OCI-M2 (cell line): ENCODE results near the gene ATP2C2.
"Not testable (repeated sequence)": the region's sequence is repeated elsewhere in the genome, so short reads cannot be mapped to it uniquely, and the experiment has no call there.

ENCODE experiments used
- DNase-seq: peaks from one replicate; lab custom pipeline; 2025; ENCODE audit not compliant: unreplicated experiment; lab: John Stamatoyannopoulos, UW

ATP2C2 gene

GRCh38 chr16:84368308-84368996, at the start of gene ATP2C2:
TSS of gene ATP2C2 (plus strand) at chr16:84368538. CDS start at chr16:84368616, 78 bp downstream.
- DNase-seq: no peak

DNA sequence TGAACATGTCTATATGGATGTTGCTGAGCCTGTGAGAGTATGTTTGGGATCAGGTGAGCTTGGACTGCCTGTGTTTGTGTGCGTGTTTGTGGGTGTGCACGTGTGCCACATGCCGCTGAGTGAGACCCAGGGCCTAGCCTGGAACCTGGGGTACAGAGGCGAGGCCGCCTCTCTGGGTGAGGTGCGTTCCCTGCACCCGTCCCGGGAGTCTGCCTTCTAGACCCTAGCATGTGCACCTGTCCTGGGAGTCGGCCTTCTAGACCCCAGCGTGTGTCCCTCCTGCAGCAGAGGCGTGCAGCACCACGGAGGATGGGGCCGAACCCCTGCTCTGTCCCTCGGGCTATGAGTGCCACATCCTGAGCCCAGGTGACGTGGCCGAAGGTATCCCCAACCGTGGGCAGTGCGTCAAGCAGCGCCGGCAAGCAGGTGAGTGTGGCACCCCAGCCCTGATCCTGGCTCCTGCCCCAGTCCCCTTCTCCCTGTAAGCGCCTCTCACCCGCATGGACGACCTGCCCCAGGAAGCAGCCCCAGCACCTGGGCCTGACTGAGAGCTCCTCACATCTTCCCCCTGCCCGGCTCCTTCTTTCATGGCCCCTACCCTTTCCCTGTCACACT, 49.1 kb upstream of the ATP2C2 start:
- no peak for DNase-seq

DNA sequence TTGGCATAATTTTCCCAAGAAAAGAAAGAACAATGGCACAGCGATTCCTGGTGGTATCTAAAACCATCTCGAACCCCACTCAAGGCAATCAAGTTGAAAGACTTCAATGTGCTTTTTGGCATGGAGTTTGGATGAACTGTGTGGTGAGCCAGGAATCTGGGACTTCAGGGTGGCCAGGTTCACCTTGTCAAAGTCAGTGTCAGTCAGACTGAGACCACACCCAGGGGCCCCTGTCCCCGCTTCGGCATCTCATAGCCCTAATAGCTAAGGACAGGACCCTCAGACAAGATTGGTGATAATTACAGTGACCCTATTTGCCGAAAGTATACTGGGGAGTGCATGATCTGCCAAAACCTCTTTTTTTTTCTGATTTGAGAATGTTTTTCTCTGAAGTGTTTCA, 47.8 kb upstream of the ATP2C2 start:
- no peak for DNase-seq

GRCh38 chr16:84321932-84322331, 46.4 kb upstream of the ATP2C2 start:
- DNase-seq: no peak

DNA sequence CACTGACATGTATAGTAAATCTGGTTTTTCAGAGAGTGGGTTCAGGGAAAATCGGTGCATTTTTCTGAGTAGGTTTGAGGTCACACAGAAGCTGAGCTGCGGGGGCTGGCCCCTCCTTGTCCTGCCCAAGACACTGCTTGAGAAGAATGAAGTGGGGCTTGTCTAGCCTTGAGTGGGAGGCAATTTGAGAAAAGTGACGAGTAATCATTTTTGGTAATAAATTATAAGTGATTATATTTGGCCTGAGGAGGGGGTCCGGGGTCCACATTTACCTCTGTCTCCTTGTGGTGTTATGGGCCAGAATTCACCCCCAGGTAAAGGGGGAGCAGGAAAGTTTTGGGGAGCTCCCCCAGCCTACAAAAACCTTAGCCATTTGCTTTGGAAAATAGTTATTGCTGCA, 45.6 kb upstream of the ATP2C2 start:
- DNase-seq: no peak

- DNase-seq: no peak
Observed at GRCh38 chr16:84323606-84324005, 44.7 kb upstream of the ATP2C2 start.

DNA sequence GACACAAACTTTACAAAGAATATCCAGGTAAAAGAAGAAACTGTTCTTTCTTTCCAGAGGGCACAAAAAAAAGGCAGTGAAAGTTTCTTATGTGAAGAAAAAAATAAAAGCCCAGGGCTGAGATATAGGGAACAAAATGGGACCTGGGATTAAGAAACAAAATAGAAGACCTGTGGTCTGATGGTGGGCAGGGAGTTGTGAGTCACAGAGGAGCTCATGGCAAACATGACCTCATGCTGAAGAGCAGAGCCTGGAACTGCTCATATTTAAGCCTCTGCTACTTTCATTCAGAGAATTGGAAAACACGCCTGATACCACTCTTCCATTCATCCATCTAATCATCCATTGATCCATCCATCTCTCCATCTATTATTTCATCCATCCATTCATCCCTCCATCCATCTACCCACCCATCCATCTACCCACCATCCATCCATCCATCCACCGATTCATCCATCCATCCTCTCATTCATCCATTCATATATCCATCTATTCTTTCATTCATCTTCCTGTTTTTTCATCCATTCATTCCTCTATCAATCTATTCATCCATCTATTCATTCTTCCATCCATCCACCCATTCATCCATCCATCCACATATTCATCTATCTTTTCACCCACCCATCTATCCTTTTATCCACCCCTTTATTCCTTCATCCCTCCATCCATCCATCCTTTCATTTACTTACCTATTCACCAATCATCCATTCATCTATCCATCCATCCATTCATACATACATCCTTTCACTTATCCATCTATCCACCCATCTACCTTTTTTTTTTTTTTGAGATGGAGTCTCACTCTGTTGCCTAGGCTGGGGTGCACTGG, 43.7 kb upstream of the ATP2C2 start:
- no peak for DNase-seq

- no peak for DNase-seq
Observed at GRCh38 chr16:84326545-84326944, 41.8 kb upstream of the ATP2C2 start.

- DNase-seq: no peak
Observed at GRCh38 chr16:84327926-84328505, 40.3 kb upstream of the ATP2C2 start.

DNA sequence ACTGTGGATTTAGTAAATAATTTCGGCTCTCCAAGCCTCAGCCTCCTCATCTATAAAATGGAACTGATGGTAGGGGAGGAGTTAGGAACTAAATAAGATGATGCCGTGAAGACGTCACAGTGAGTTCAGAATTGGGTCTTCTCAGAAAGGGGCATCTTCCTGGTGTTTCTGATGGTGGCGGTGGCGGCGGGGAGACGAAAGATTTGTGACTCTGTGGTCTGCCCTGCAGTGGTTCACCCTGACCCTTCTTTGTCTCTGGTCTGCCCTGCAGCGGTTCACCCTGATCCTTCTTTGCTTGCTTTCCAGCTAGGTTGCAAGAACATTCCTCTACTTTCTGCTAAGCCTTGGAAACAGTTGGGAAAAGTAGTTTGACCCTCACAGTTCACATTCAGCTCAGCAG, 39.3 kb upstream of the ATP2C2 start:
- DNase-seq: no peak

DNA sequence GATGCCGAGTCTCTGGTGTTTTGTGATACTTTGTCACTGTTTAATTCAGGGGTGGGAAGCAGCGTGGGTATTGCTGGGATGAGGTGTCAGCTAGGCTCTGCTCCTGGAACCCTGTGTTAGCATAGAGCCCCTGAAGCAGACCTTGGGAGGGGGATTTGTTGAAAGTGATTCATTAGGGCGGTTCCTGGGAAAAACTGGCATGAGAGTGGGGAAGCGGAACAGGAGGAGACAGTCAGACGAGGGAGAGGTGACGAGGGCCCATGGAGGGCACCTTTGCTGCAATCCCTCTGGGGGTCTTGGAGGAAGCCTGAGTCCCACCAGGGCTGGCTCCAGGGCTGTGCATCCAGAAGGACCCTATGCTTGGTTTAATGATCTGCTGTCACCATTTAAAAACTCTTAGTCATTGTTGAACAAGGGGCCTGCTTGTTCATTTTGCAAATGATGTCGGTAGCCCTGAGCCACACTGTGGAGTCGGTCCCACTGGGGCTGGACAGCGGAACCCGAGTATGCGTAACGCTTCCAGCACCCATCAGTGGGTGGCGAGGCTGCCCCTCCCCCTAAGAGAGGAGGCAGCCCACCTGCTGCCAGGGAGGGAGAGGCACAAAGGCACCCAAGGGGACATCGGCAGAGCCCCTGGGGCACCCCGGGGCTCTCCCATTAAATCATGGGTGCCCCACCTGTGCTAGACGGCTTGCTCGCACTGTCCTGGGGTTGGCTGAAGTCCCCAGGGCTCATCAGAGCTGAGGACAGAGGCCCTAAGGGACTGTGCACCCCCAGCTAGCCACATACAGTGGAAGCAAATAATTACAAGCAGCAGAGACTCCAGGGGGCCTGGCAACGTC, 38.3 kb upstream of the ATP2C2 start:
- DNase-seq: no peak

DNA sequence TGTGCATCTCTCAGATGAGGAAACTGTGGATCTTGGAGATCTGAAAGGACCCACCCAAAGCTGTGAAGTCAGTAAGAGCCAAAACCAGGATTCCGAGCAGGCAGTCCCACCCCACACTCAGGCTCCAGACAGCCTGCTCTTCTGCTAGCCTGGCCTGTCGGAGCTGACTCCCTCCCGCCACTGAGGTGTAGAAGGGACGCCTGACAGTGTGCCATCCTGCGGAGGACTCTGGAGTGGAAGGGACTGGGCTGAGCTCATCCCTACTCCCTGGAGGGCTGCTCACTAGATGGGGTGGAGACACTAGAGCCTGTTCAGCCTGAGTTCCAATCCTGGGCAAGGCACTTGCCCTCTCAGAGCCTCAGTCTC, 37.7 kb upstream of the ATP2C2 start:
- DNase-seq: no peak

DNA sequence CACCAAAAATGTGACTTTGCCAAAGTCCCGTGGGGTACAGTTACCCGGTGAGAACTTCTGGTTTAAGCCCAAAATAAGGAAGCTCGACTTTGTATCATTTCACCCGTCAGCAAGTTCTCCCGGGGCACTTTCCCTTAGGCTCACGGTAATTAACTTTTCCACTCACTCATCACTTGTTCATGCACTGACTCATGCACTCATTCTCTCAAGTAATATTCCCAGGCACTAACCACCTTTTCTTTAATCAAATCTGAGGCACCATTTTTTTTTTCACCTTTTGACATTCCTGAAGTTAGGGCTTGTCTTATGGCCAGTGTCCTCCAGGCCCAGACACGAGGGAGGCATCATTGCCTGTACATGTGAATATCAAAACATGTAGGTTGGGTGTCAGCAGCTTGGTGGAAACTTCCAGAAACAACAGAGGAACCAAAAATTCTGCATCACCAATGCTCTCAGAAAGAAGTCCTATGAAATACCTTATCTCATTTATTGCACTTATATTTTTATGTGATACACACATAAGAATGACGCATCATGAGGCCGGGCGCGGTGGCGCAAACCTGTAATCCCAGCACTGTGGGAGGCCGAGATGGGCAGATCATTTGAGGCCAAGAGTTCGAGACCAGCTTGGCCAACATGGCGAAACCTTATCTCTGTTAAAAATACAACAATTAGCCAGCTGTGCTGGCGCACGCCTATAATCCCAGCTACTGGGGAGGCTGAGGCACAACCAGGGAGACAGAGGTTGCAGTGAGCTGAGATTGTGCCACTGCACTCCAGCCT, 36.1 kb upstream of the ATP2C2 start:
- no peak for DNase-seq

DNA sequence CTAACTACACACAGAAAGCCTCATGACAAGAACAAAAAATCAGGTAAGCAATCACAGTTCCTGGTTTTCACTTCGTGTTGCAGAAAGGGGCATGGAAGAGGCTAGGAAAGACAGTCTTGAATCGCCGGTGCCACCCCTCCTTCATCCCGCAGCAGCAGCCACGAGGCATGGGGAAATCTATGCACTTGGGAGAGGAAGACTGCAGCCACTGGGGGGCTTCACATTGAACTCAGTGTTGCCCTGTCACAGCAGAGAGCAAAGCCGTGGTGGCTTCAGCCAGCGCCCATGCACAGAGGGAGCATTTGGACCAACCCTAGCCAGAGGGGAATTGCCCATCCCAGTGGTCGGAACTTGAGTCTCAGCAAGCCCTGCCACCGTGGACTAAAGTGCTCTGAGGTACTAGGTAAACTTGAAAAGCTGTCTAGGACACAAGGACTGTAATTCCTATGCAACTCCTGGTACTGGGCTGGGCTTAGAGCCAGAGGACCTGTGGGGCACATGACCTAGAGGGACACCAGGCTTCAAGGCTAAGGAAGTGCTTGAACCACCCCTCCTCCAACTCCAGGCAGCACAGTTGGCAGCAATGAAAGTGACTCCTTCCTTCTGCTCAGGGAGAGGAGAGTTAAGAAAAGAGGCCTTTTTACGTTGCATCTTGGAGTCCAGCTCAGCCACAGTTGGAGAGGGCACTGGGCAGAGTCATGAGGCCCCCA, 35.2 kb upstream of the ATP2C2 start:
- no peak for DNase-seq

- no peak for DNase-seq
Observed at GRCh38 chr16:84334058-84334457, 34.3 kb upstream of the ATP2C2 start.

- no peak for DNase-seq
Observed at GRCh38 chr16:84334482-84334881, 33.9 kb upstream of the ATP2C2 start.

GRCh38 chr16:84337236-84337635, 31.1 kb upstream of the ATP2C2 start:
- DNase-seq: not testable (repeated sequence)

GRCh38 chr16:84339311-84339710, 29.0 kb upstream of the ATP2C2 start:
- no peak for DNase-seq

DNA sequence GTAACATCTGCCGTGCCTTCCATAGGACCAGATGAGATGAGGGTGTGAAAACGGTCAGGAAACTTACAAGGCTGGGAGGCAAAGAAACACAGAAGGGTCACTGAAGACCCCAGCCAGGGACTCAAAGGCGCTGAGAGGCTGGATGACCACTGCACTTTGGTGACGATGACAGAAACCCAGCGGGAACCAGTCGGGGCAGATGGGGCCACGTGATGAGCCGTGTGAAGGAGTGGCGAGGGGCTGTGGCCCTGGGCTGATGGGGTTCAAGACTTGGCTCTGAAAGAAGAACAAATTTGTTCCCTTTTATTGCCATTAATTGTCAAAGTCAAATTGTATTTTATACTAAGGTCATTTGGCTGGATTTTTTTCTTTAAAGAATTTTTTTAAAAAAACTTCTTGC, 28.6 kb upstream of the ATP2C2 start:
- no peak for DNase-seq
